H1 (cell line): Measurements from ENCODE around the gene NR0B2. TPM values are rescaled to one million over a fixed set of nuclear protein-coding genes. Genes with fewer than 3 reads are reported as not detected.

ENCODE experiments used
- CTCF ChIA-PET: fragments of 300-600 bp; sonication (Branson Sonifier 250); formaldehyde crosslinking; loops from one replicate; lab custom pipeline; 2021; ENCODE audit not compliant: partially characterized antibody; lab: Charles Lee
- POLR2A ChIA-PET: fragments of 300-600 bp; sonication (Branson Sonifier 250); formaldehyde crosslinking; loops from one replicate; lab custom pipeline; 2021; ENCODE audit warnings: inconsistent platforms; ENCODE audit not compliant: partially characterized antibody; lab: Charles Lee
- DNase-seq, 2 experiments: peaks; one replicate each; pipeline versions ENCODE4 v3.0.0 to v3.0.0-alpha.2; 2010 to 2022; ENCODE audit warnings: low spot score in 2 of 2, low read depth in 1 of 2, mixed read lengths in 1 of 2
- FAIRE-seq: peaks from 2 replicates; lab custom pipeline; 2011; peaks lifted over from hg19 to GRCh38; lab: Jason Lieb, UNC
- H2AFZ ChIP-seq: 2 replicates; pipeline ENCODE4 v1.8.1; 2012; ENCODE audit warnings: low read length, inconsistent platforms
- H2AK5ac ChIP-seq: 2 replicates; pipeline ENCODE4 v1.6.1; 2013; ENCODE audit warnings: low read depth, low read length
- H2BK120ac ChIP-seq: replicated peaks from 2 replicates; pipeline ENCODE3; 2013; ENCODE audit warnings: low read depth, low read length, inconsistent platforms
- H2BK12ac ChIP-seq: 2 replicates; pipeline ENCODE4 v1.6.1; 2013; ENCODE audit warnings: low read depth, low read length
- H2BK15ac ChIP-seq: 2 replicates; pipeline ENCODE4 v1.6.1; 2013; ENCODE audit warnings: low read length
- H2BK20ac ChIP-seq: 2 replicates; pipeline ENCODE4 v1.6.1; 2013; ENCODE audit warnings: low read length
- H2BK5ac ChIP-seq: 2 replicates; pipeline ENCODE4 v1.6.1; 2013; ENCODE audit warnings: low read depth, low read length
- H3K14ac ChIP-seq: 2 replicates; pipeline ENCODE4 v1.6.1; 2013; ENCODE audit warnings: inconsistent platforms; ENCODE audit not compliant: insufficient read length
- H3K18ac ChIP-seq: 2 replicates; pipeline ENCODE4 v1.6.1; 2013; ENCODE audit warnings: low read length; ENCODE audit errors: extremely low read depth
- H3K23ac ChIP-seq: 2 replicates; pipeline ENCODE4 v1.6.1; 2013; ENCODE audit warnings: inconsistent platforms; ENCODE audit not compliant: insufficient read length
- H3K23me2 ChIP-seq: 2 replicates; pipeline ENCODE4 v1.6.1; 2013; ENCODE audit warnings: low read depth, low read length
- H3K27ac ChIP-seq: 2 replicates; pipeline ENCODE4 v1.6.1; 2011; ENCODE audit warnings: low read depth, low read length, inconsistent platforms
- H3K27me3 ChIP-seq, 4 experiments: replicated peaks in 1 of 4; 1 replicate in 1 of 4; 2 replicates in 3 of 4; pipeline versions ENCODE4 v1.6.1 to v1.8.1; 2011 to 2013; ENCODE audit warnings: low read length in 3 of 4, mild to moderate bottlenecking in 3 of 4, inconsistent platforms in 2 of 4, mixed read lengths in 2 of 4, moderate library complexity in 1 of 4; ENCODE audit not compliant: control insufficient read depth in 3 of 4, insufficient read depth in 3 of 4; ENCODE audit errors: extremely low read depth in 1 of 4
- H3K36me3 ChIP-seq, 4 experiments: 2 replicates each; pipeline versions ENCODE4 v1.6.1 to v1.8.1; 2011 to 2013; ENCODE audit warnings: mild to moderate bottlenecking in 4 of 4, low read length in 3 of 4, moderate library complexity in 2 of 4, control low read depth in 1 of 4, inconsistent platforms in 1 of 4; ENCODE audit not compliant: insufficient read depth in 4 of 4, control insufficient read depth in 2 of 4
- H3K4ac ChIP-seq: replicated peaks from 2 replicates; pipeline ENCODE3; 2013; ENCODE audit warnings: low read length, low read depth, mixed read lengths, inconsistent platforms; ENCODE audit not compliant: insufficient read length
- H3K4me1 ChIP-seq, 4 experiments: replicated peaks in 1 of 4; 1 replicate in 1 of 4; 2 replicates in 3 of 4; pipeline versions ENCODE4 v1.6.1 to v1.8.1; 2011 to 2013; ENCODE audit warnings: low read length in 3 of 4, inconsistent platforms in 2 of 4, mixed read lengths in 1 of 4; ENCODE audit not compliant: insufficient read depth in 4 of 4, control insufficient read depth in 3 of 4
- H3K4me2 ChIP-seq, 2 experiments: 2 replicates each; pipeline versions ENCODE4 v1.6.1 to v1.8.1; 2011 to 2013; ENCODE audit warnings: low read depth in 2 of 2, low read length in 2 of 2, control low read depth in 1 of 2, inconsistent platforms in 1 of 2, mild to moderate bottlenecking in 1 of 2; ENCODE audit not compliant: insufficient read depth in 1 of 2
- H3K4me3 ChIP-seq, 4 experiments: fragments of 200-600, 300-600 bp in 1 of 4; sonication (generic), shearing (Covaris generic), sonication (Bioruptor Twin) in 1 of 4; 2 replicates each; pipeline versions ENCODE4 v1.5.1 to v1.8.1; 2011 to 2016; ENCODE audit warnings: low read length in 4 of 4, low read depth in 3 of 4, control low read depth in 2 of 4, inconsistent platforms in 2 of 4, mild to moderate bottlenecking in 2 of 4, mixed read lengths in 1 of 4, moderate library complexity in 1 of 4; ENCODE audit not compliant: insufficient read depth in 2 of 4; ENCODE audit errors: extremely low read depth in 1 of 4
- H3K56ac ChIP-seq: replicated peaks from 2 replicates; pipeline ENCODE3; 2013; ENCODE audit warnings: low read depth, mild to moderate bottlenecking, mixed read lengths, low read length, inconsistent platforms; ENCODE audit not compliant: insufficient read length
- H3K79me1 ChIP-seq: 2 replicates; pipeline ENCODE4 v1.6.1; 2013; ENCODE audit warnings: low read depth, low read length, control low read depth
- H3K79me2 ChIP-seq, 2 experiments: 2 replicates each; pipeline versions ENCODE4 v1.6.1 to v1.8.1; 2012 to 2013; ENCODE audit warnings: low read length in 2 of 2, mild to moderate bottlenecking in 2 of 2, inconsistent platforms in 1 of 2; ENCODE audit not compliant: insufficient read depth in 2 of 2, control insufficient read depth in 1 of 2
- H3K9ac ChIP-seq, 4 experiments: replicated peaks in 1 of 4; 1 replicate in 1 of 4; 2 replicates in 3 of 4; pipeline versions ENCODE4 v1.6.1 to v1.8.1; 2011 to 2013; ENCODE audit warnings: low read depth in 3 of 4, low read length in 3 of 4, control low read depth in 2 of 4, mild to moderate bottlenecking in 2 of 4, moderate library complexity in 2 of 4, inconsistent platforms in 1 of 4; ENCODE audit errors: extremely low read depth in 1 of 4
- H3K9me3 ChIP-seq, 2 experiments: 2 replicates each; pipeline versions ENCODE4 v1.6.1 to v1.8.1; 2012 to 2013; ENCODE audit warnings: mild to moderate bottlenecking in 2 of 2, moderate library complexity in 2 of 2, control low read depth in 1 of 2, inconsistent platforms in 1 of 2, low read depth in 1 of 2, low read length in 1 of 2, mixed read lengths in 1 of 2; ENCODE audit not compliant: insufficient read depth in 2 of 2
- H4K20me1 ChIP-seq, 2 experiments: replicated peaks in 1 of 2; 2 replicates each; pipeline versions ENCODE3 to v1.8.1; 2011 to 2013; ENCODE audit warnings: inconsistent platforms in 2 of 2, low read length in 2 of 2, mild to moderate bottlenecking in 1 of 2; ENCODE audit not compliant: insufficient read depth in 2 of 2, control insufficient read depth in 1 of 2
- H4K5ac ChIP-seq: 2 replicates; pipeline ENCODE4 v1.6.1; 2013; ENCODE audit warnings: low read length, low read depth, mixed read lengths, inconsistent platforms; ENCODE audit not compliant: insufficient read length
- H4K8ac ChIP-seq: 2 replicates; pipeline ENCODE4 v1.8.0; 2013; ENCODE audit warnings: mild to moderate bottlenecking, moderate library complexity, low read length, inconsistent platforms; ENCODE audit not compliant: insufficient read depth; ENCODE audit errors: extremely low read depth
- H4K91ac ChIP-seq: replicated peaks from 2 replicates; pipeline ENCODE3; 2013; ENCODE audit warnings: low read length, mixed read lengths, inconsistent platforms; ENCODE audit not compliant: insufficient read length
- CHD2 ChIP-seq: IDR thresholded peaks from 2 replicates; pipeline ENCODE4 v1.6.1; 2012; ENCODE audit warnings: low read length, improper control_type of control experiment
- GTF2F1 ChIP-seq: IDR thresholded peaks from 2 replicates; pipeline ENCODE4 v1.6.1; 2012; ENCODE audit warnings: low read depth, low read length, improper control_type of control experiment, borderline replicate concordance
- KDM4A ChIP-seq: IDR thresholded peaks from one replicate; pipeline ENCODE4 v1.7.1; 2012; ENCODE audit warnings: low read depth, mild to moderate bottlenecking, moderate library complexity, low read length, inconsistent platforms; ENCODE audit not compliant: severe bottlenecking
- NANOG ChIP-seq: IDR thresholded peaks from 2 replicates; pipeline ENCODE4 v1.6.1; 2011; ENCODE audit warnings: low read length, low read depth, mild to moderate bottlenecking, inconsistent platforms; ENCODE audit not compliant: insufficient read depth, poor library complexity, severe bottlenecking
- WGBS, 2 experiments: shearing (Covaris generic) in 1 of 2; methylation state at CpG; one replicate each; pipeline versions ENCODE4 v1.1.6 to v1.1.7; 2013 to 2015; ENCODE audit warnings: low lambda C conversion rate in 2 of 2, mixed read lengths in 2 of 2, inconsistent platforms in 1 of 2, low coverage in 1 of 2, missing lambda C conversion rate in 1 of 2; ENCODE audit not compliant: insufficient replicate concordance in 2 of 2, insufficient coverage in 1 of 2, insufficient read length in 1 of 2; ENCODE audit errors: extremely low coverage in 1 of 2, missing lambda C conversion rate in 1 of 2; 5-methylcytosine and 5-hydroxymethylcytosine counted together
- polyA plus RNA-seq, 7 experiments: library from polyadenylated mRNA; depleted of rRNA in 3 of 7; stranded (reverse) in 5 of 7; unstranded in 2 of 7; fragments of >200 nt in 5 of 7; fragments of 200-250 nt in 2 of 7; gene quantifications; 1 replicate in 5 of 7; 2 replicates in 1 of 7; 4 replicates in 1 of 7; pipeline versions ENCODE4 v1.2.1 to v1.2.3, GENCODE V29; 2011 to 2013; ENCODE audit warnings: missing spikeins in 2 of 7, mixed read lengths in 2 of 7
- total RNA-seq: library from RNA; stranded (reverse); fragmentation: NEBNext Ultra II Directional; extraction: Animal tissue kit (Norgen Biotek cat#: 25700); gene quantifications from 2 replicates; pipeline ENCODE4 v1.2.1, GENCODE V29; 2021

Gene NR0B2
- total and polyA plus RNA-seq, 2 of the 8 experiments (the other 6 are each of a cell fraction or from before 2014, with no cell fraction given): not detected

DNA sequence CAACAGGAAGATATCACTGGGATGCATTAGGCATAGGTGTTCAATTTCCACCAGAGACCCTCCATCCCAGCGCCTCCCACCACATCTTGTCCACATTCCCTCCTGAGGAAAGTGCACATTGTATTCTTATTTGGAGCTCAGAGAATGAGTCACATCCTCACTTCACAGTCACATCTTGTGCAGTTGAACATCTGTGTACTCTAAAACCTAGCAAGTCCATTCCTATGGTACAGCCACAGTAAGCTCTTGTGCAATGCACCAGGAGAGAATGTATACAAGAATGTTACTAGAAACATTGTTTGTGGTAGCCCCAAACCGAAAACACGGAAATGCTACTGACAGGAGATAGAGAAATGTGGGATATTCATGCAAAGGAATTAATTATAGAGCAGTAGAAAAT lies 48.1 kb upstream of the NR0B2 start:
- FAIRE-seq (no peak), DNase-seq (no peak)
- H3K4me3 ChIP-seq: no peak overlapping the region
- TF ChIP-seq CHD2 (no peak), GTF2F1 (no peak), KDM4A (no peak), NANOG (no peak)
- H2BK12ac ChIP-seq: no peak overlapping the region; the same call in 1 of the 2 replicates
- H3K79me2 ChIP-seq: peaks cover 0 to 9% of the 10 kb centered on the region in 2 experiments; a peak in 2 of 4 replicates
- no peak overlapping the region for H2BK20ac ChIP-seq
- no peak overlapping the region for H2BK5ac ChIP-seq
- H3K9me3 ChIP-seq: no peaks in the 10 kb centered on the region
- no peak overlapping the region for H3K18ac ChIP-seq
- ChIA-PET POLR2A (interaction anchor here (0.7 to 3.5 kb wide), 8 partner anchors 33 to 106 kb away, joined by 3 to 35 read pairs (median 5); partner anchors contain the start of genes GPATCH3 and TRNP1), CTCF (interaction anchor here (0.7 to 1.2 kb wide), 4 partner anchors 14 to 135 kb away, joined by 3 read pairs; no protein-coding TSS in a partner anchor)
- H3K23me2 ChIP-seq: peaks cover 9% of the 10 kb centered on the region
- no peak overlapping the region for H4K5ac ChIP-seq
- H2BK120ac ChIP-seq: no peak overlapping the region
- no peak overlapping the region for H3K56ac ChIP-seq
- no peak overlapping the region for H4K8ac ChIP-seq
- H3K14ac ChIP-seq: no peak overlapping the region
- H3K27ac ChIP-seq: no peak overlapping the region
- peaks cover 0 to 3% (median 0%) of the 10 kb centered on the region in 4 experiments; a peak in 3 of 7 replicates for H3K4me1 ChIP-seq
- H4K20me1 ChIP-seq: no peaks in the 10 kb centered on the region
- H3K4ac ChIP-seq: no peak overlapping the region
- WGBS, 2 experiments: 89% methylated on average over 3 of the region's 3 CpGs; no CpG with 5 or more reads in 1 of the 2 experiments
- H3K27me3 ChIP-seq: no peaks in the 10 kb centered on the region
- H2BK15ac ChIP-seq: 0 out of 2 replicates have a peak overlapping the region, but pooled peaks have one; percentile 16
- no peak overlapping the region; a peak in 1 of 4 replicates for H3K4me2 ChIP-seq
- H2AFZ ChIP-seq: no peak overlapping the region
- no peak overlapping the region for H2AK5ac ChIP-seq
- H3K36me3 ChIP-seq: no peaks in the 10 kb centered on the region
- no peak overlapping the region for H4K91ac ChIP-seq
- no peak overlapping the region for H3K23ac ChIP-seq
- H3K79me1 ChIP-seq: 0 out of 2 replicates have a peak, but pooled peaks cover 2% of the 10 kb centered on the region
- H3K9ac ChIP-seq: no peak overlapping the region
